HepG2 (cell line): ENCODE measurements around the gene POU6F2. TPM values are rescaled to one million over a fixed set of nuclear protein-coding genes. Genes with fewer than 3 reads are reported as not detected.

Source experiments
- ATAC-seq: fragments of 200-7000 bp; cut with Tn5 transposase; 3 replicates; pipeline ENCODE4 v1.9.1; 2020; ENCODE audit warnings: mild to moderate bottlenecking, moderate library complexity
- BruUV-seq: library from RNA; stranded (reverse); fragments of 400-500 nt; replicated peaks from 2 replicates; lab custom pipeline; 2021; lab: Mats Ljungman, UMichigan
- CTCF ChIA-PET: fragments of 300-600 bp; formaldehyde crosslinking; extraction: SDS; loops from one replicate; lab custom pipeline; 2021; ENCODE audit warnings: low total read pairs, inconsistent platforms, low intra/inter-chr PET ratio; lab: Yijun Ruan, JAX
- POLR2A ChIA-PET: fragments of 350-600 bp; sonication (Branson Sonifier 250); formaldehyde crosslinking; loops from one replicate; lab custom pipeline; 2020; ENCODE audit warnings: antibody characterized with exemption, inconsistent platforms; lab: Yijun Ruan, JAX
- DNase-seq: peaks from one replicate; pipeline ENCODE4 v3.0.0-alpha.2; 2015; ENCODE audit warnings: low spot score
- FAIRE-seq: peaks from 3 replicates; lab custom pipeline; 2011; peaks lifted over from hg19 to GRCh38; lab: Jason Lieb, UNC
- H2AFZ ChIP-seq: one replicate; pipeline ENCODE4 v1.6.1; 2011; ENCODE audit warnings: low read length, inconsistent platforms
- H3K27ac ChIP-seq: fragments of 300-600 bp; 3 replicates; pipeline ENCODE4 v1.8.0; 2011; ENCODE audit warnings: mixed run types, mild to moderate bottlenecking, mixed read lengths, low read length, inconsistent platforms; ENCODE audit not compliant: insufficient read depth; ENCODE audit errors: extremely low read length
- H3K27me3 ChIP-seq, 2 experiments: fragments of 200-600 bp in 1 of 2; 2 replicates in 1 of 2; 3 replicates in 1 of 2; pipeline versions ENCODE4 v1.6.0 to v1.8.0; 2011; ENCODE audit warnings: low read length in 2 of 2, mild to moderate bottlenecking in 2 of 2, moderate library complexity in 2 of 2, inconsistent platforms in 1 of 2; ENCODE audit not compliant: insufficient read depth in 2 of 2, control insufficient read depth in 1 of 2
- H3K36me3 ChIP-seq, 2 experiments: fragments of 200-600 bp in 1 of 2; replicated peaks in 1 of 2; 2 replicates in 1 of 2; 3 replicates in 1 of 2; pipeline versions ENCODE4 v1.5.1 to v1.8.0; 2011; ENCODE audit warnings: low read length in 2 of 2, inconsistent platforms in 1 of 2; ENCODE audit not compliant: insufficient read depth in 2 of 2, control insufficient read depth in 1 of 2
- H3K4me1 ChIP-seq: 2 replicates; pipeline ENCODE4 v1.5.1; 2012; ENCODE audit warnings: low read length, inconsistent platforms; ENCODE audit not compliant: insufficient read depth
- H3K4me2 ChIP-seq: 2 replicates; pipeline ENCODE4 v1.6.0; 2011; ENCODE audit warnings: low read depth, low read length, inconsistent platforms
- H3K4me3 ChIP-seq, 3 experiments: fragments of 200-600 bp in 1 of 3; sonication (generic), shearing (Covaris generic) in 1 of 3; replicated peaks in 1 of 3; 2 replicates each; pipeline ENCODE4 v1.5.1; 2011 to 2016; ENCODE audit warnings: low read length in 3 of 3, inconsistent platforms in 2 of 3, low read depth in 2 of 3, mild to moderate bottlenecking in 2 of 3, control low read depth in 1 of 3, mixed read lengths in 1 of 3; ENCODE audit not compliant: insufficient read depth in 1 of 3
- H3K79me2 ChIP-seq: one replicate; pipeline ENCODE4 v1.6.1; 2011; ENCODE audit warnings: low read length, inconsistent platforms; ENCODE audit not compliant: insufficient read depth
- H3K9ac ChIP-seq: 2 replicates; pipeline ENCODE4 v1.6.0; 2011; ENCODE audit warnings: mild to moderate bottlenecking, low read depth, low read length, inconsistent platforms; ENCODE audit not compliant: insufficient read depth
- H3K9me3 ChIP-seq: 2 replicates; pipeline ENCODE4 v1.5.1; 2012; ENCODE audit warnings: mild to moderate bottlenecking, low read length
- H4K20me1 ChIP-seq: 2 replicates; pipeline ENCODE4 v1.6.0; 2011; ENCODE audit warnings: inconsistent platforms, mild to moderate bottlenecking, low read length, moderate library complexity; ENCODE audit not compliant: insufficient read depth
- AGO2 ChIP-seq: fragments of 200-400 bp; formaldehyde crosslinking; optimal IDR thresholded peaks from 2 replicates; pipeline ENCODE3; 2017; ENCODE audit warnings: mild to moderate bottlenecking, low read depth, low read length, moderate library complexity
- ESRRA ChIP-seq: sonication (generic); formaldehyde crosslinking; IDR thresholded peaks from 2 replicates; pipeline ENCODE4 v1.5.1; 2020; ENCODE audit warnings: mild to moderate bottlenecking, low read depth, missing genetic modification reagents
- HMG20B ChIP-seq: conservative IDR thresholded peaks from 2 replicates; pipeline ENCODE4 v1.6.1; 2016; ENCODE audit warnings: missing genetic modification reagents, missing compliant biosample characterization
- MAFF ChIP-seq: IDR thresholded peaks from 2 replicates; pipeline ENCODE4 v1.6.1; 2011; ENCODE audit warnings: low read depth, low read length, improper control_type of control experiment
- MAFK ChIP-seq, 2 experiments: IDR thresholded peaks in 1 of 2; conservative IDR thresholded peaks in 1 of 2; 2 replicates each; pipeline ENCODE4 v1.6.1; 2011; ENCODE audit warnings: improper control_type of control experiment in 2 of 2, low read length in 2 of 2
- SNAPC5 ChIP-seq: sonication (generic); formaldehyde crosslinking; IDR thresholded peaks from 2 replicates; pipeline ENCODE4 v1.8.1; 2023; ENCODE audit warnings: mild to moderate bottlenecking, missing genetic modification reagents, borderline replicate concordance
- SP2 ChIP-seq: sonication (generic); formaldehyde crosslinking; IDR thresholded peaks from 2 replicates; pipeline ENCODE4 v1.5.1; 2020; ENCODE audit warnings: mild to moderate bottlenecking, missing genetic modification reagents
- UBTF ChIP-seq: sonication (generic); formaldehyde crosslinking; IDR thresholded peaks from 2 replicates; pipeline ENCODE4 v1.4.0; 2020; ENCODE audit warnings: mild to moderate bottlenecking, missing genetic modification reagents
- XBP1 ChIP-seq: sonication (generic); formaldehyde crosslinking; IDR thresholded peaks from 2 replicates; pipeline ENCODE4 v1.5.0; 2020; ENCODE audit warnings: missing genetic modification reagents
- ZFP82 ChIP-seq: sonication (generic); formaldehyde crosslinking; IDR thresholded peaks from 2 replicates; pipeline ENCODE4 v1.5.1; 2020; ENCODE audit warnings: mild to moderate bottlenecking, missing genetic modification reagents, borderline replicate concordance
- ZNF556 ChIP-seq: sonication (generic); formaldehyde crosslinking; IDR thresholded peaks from 2 replicates; pipeline ENCODE4 v1.4.0; 2020; ENCODE audit warnings: mild to moderate bottlenecking, missing genetic modification reagents, borderline replicate concordance
- WGBS: methylation state at CpG from one replicate; pipeline ENCODE4 v1.1.6; 2017; ENCODE audit warnings: low lambda C conversion rate; 5-methylcytosine and 5-hydroxymethylcytosine counted together
- in situ Hi-C: cut with HindIII; loops from 2 replicates; pipeline ENCODE4 v1.10.0; 2017; ENCODE audit warnings: low pct_unique_long_range_greater_than_20kb; ENCODE audit not compliant: extremely low pct_ligation_motif_present
- intact Hi-C: fragments of 100-400 bp; cut with micrococcal nuclease; formaldehyde crosslinking; loops from one replicate; pipeline ENCODE4 v1.10.0; 2022; ENCODE audit not compliant: unreplicated experiment
- polyA plus RNA-seq, 8 experiments: library from polyadenylated mRNA; depleted of rRNA in 3 of 8; stranded (reverse) in 7 of 8; unstranded in 1 of 8; fragments of >200 nt; fragmentation: Illumina TruSeq in 4 of 8; extraction: Trizol in 4 of 8; gene quantifications; 2 replicates each; pipeline versions ENCODE4 v1.2.1 to v1.2.3, GENCODE V29; 2011 to 2016; ENCODE audit warnings: low read depth in 4 of 8, missing spikeins in 1 of 8, mixed read lengths in 1 of 8; ENCODE audit not compliant: insufficient read depth in 1 of 8
- total RNA-seq, 5 experiments: library from RNA; depleted of rRNA; stranded (reverse); fragments of >200 nt; fragmentation: Illumina TruSeq; extraction: Trizol; gene quantifications; 2 replicates each; pipeline ENCODE4 v1.2.3, GENCODE V29; 2016; ENCODE audit warnings: low read depth in 1 of 5
- TF ChIP-seq, protein P1 (sequence below): sonication (generic); formaldehyde crosslinking; IDR thresholded peaks from 2 replicates; pipeline ENCODE4; 2020; ENCODE audit warnings: missing genetic modification reagents, mild to moderate bottlenecking, borderline replicate concordance
- TF ChIP-seq, protein P2 (sequence below): sonication (generic); formaldehyde crosslinking; IDR thresholded peaks from 2 replicates; pipeline ENCODE4 v1.9.0; 2021; ENCODE audit warnings: missing genetic modification reagents, mild to moderate bottlenecking, borderline replicate concordance

POU6F2 gene
- total and polyA plus RNA-seq, 2 of the 13 experiments (the other 11 are each of a cell fraction or from before 2014, with no cell fraction given): not detected

GRCh38 chr7:39272691-39273090 is 295.0 kb downstream of the POU6F2 start:
- TF ChIP-seq SP2 (CRISPR knock-in tag): no peak
- H3K9ac ChIP-seq: no peak overlapping the region
- ATAC-seq (no peak), DNase-seq (no peak), FAIRE-seq (no peak)
- H3K9me3 ChIP-seq: no peaks in the 10 kb centered on the region
- no peak overlapping the region for H2AFZ ChIP-seq
- ChIA-PET POLR2A (no interaction called here), CTCF (no interaction called here)
- H3K79me2 ChIP-seq: no peaks in the 10 kb centered on the region
- no peaks in the 10 kb centered on the region for H3K27me3 ChIP-seq
- no peak overlapping the region for H3K27ac ChIP-seq
- no peaks in the 10 kb centered on the region for H4K20me1 ChIP-seq
- no TSS peak for BruUV-seq
- no peaks in the 10 kb centered on the region for H3K4me1 ChIP-seq
- H3K4me2 ChIP-seq: no peak overlapping the region
- intact Hi-C loops: no loop called here
- no peaks in the 10 kb centered on the region for H3K36me3 ChIP-seq
- in situ Hi-C loops: no loop called here
- no peak overlapping the region for H3K4me3 ChIP-seq

- in situ Hi-C loops (no loop called here), intact Hi-C loops (no loop called here)
- Histone ChIP-seq H3K9ac (no peak overlapping the region), H2AFZ (no peak overlapping the region), H3K9me3 (no peaks in the 10 kb centered on the region), H3K4me2 (no peak overlapping the region), H3K36me3 (no peaks in the 10 kb centered on the region), H4K20me1 (no peaks in the 10 kb centered on the region), H3K79me2 (no peaks in the 10 kb centered on the region), H3K4me1 (no peaks in the 10 kb centered on the region), H3K4me3 (no peak overlapping the region)
- CTCF ChIA-PET: no interaction called here
- 0% methylated on average over 1 of the region's 1 CpG for WGBS
- ATAC-seq: no peak
- peak; percentile 70 for TF ChIP-seq MAFF
- no peak for TF ChIP-seq AGO2
- TF ChIP-seq, protein P1, sequence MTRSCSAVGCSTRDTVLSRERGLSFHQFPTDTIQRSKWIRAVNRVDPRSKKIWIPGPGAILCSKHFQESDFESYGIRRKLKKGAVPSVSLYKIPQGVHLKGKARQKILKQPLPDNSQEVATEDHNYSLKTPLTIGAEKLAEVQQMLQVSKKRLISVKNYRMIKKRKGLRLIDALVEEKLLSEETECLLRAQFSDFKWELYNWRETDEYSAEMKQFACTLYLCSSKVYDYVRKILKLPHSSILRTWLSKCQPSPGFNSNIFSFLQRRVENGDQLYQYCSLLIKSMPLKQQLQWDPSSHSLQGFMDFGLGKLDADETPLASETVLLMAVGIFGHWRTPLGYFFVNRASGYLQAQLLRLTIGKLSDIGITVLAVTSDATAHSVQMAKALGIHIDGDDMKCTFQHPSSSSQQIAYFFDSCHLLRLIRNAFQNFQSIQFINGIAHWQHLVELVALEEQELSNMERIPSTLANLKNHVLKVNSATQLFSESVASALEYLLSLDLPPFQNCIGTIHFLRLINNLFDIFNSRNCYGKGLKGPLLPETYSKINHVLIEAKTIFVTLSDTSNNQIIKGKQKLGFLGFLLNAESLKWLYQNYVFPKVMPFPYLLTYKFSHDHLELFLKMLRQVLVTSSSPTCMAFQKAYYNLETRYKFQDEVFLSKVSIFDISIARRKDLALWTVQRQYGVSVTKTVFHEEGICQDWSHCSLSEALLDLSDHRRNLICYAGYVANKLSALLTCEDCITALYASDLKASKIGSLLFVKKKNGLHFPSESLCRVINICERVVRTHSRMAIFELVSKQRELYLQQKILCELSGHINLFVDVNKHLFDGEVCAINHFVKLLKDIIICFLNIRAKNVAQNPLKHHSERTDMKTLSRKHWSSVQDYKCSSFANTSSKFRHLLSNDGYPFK (CRISPR knock-in tag): no peak
- TF ChIP-seq UBTF (CRISPR knock-in tag): no peak
- peak; percentile 78 to 80 for TF ChIP-seq MAFK (conservative IDR thresholded peaks at IDR 0.05 in 1 of 2, IDR thresholded peaks at IDR 0.05 in 1 of 2; ENCODE audit: low read length in 2 of 2)
- no peak for TF ChIP-seq ESRRA (CRISPR knock-in tag)
- TF ChIP-seq ZFP82 (CRISPR knock-in tag): no peak
- no peak for TF ChIP-seq HMG20B (CRISPR knock-in tag)
- no peak for TF ChIP-seq ZNF556
- no peak for TF ChIP-seq XBP1
- no peak for TF ChIP-seq SNAPC5 (CRISPR knock-in tag)
- TF ChIP-seq, protein P2, sequence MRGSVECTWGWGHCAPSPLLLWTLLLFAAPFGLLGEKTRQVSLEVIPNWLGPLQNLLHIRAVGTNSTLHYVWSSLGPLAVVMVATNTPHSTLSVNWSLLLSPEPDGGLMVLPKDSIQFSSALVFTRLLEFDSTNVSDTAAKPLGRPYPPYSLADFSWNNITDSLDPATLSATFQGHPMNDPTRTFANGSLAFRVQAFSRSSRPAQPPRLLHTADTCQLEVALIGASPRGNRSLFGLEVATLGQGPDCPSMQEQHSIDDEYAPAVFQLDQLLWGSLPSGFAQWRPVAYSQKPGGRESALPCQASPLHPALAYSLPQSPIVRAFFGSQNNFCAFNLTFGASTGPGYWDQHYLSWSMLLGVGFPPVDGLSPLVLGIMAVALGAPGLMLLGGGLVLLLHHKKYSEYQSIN (CRISPR knock-in tag): no peak
- TF ChIP-seq, all 625 proteins: peak for 2
- no TSS peak for BruUV-seq
- H3K27ac ChIP-seq: no peak overlapping the region
- no peak for DNase-seq
- no peak for FAIRE-seq
- no peaks in the 10 kb centered on the region for H3K27me3 ChIP-seq
- POLR2A ChIA-PET: no interaction called here
These were observed 302.6 kb downstream of the POU6F2 start for GRCh38 chr7:39280337-39280736.
